Activated T-helper 17 cell treated with anti-CD3 and anti-CD28 coated beads, Interleukin-2, amount 50 U/mL, for 72 hours (primary cell): ENCODE results near the gene HNRNPAB. TPM values are rescaled to one million over a fixed set of nuclear protein-coding genes. Genes with fewer than 3 reads are reported as not detected.

ENCODE experiments used
- ATAC-seq: fragments of 150-1000 bp; cut with Tn5 transposase; replicated peaks from 2 replicates; pipeline ENCODE4 v1.10.0; 2021; ENCODE audit warnings: mild to moderate bottlenecking, moderate library complexity
- H3K27ac Mint-ChIP-seq: one replicate; pipeline ENCODE4 v1.8.0; 2022; ENCODE audit warnings: mixed read lengths
- H3K27me3 Mint-ChIP-seq: one replicate; pipeline ENCODE4 v1.8.0; 2022; ENCODE audit warnings: mixed read lengths
- H3K36me3 Mint-ChIP-seq: one replicate; pipeline ENCODE4 v1.8.0; 2022; ENCODE audit warnings: low read depth, mild to moderate bottlenecking, mixed read lengths
- H3K4me1 Mint-ChIP-seq: one replicate; pipeline ENCODE4 v1.8.0; 2022; ENCODE audit warnings: mixed read lengths
- H3K4me3 Mint-ChIP-seq: one replicate; pipeline ENCODE4 v1.8.0; 2022; ENCODE audit warnings: mild to moderate bottlenecking, mixed read lengths
- H3K9me3 Mint-ChIP-seq: one replicate; pipeline ENCODE4 v1.8.0; 2022; ENCODE audit warnings: mixed read lengths
- total RNA-seq, 2 donors: library from RNA; stranded (reverse); gene quantifications; one replicate each; pipeline ENCODE4 v1.2.3, GENCODE V29; 2022

HNRNPAB gene
- total RNA-seq, 2 donors from 2014 or later: 154 to 390 TPM

DNA sequence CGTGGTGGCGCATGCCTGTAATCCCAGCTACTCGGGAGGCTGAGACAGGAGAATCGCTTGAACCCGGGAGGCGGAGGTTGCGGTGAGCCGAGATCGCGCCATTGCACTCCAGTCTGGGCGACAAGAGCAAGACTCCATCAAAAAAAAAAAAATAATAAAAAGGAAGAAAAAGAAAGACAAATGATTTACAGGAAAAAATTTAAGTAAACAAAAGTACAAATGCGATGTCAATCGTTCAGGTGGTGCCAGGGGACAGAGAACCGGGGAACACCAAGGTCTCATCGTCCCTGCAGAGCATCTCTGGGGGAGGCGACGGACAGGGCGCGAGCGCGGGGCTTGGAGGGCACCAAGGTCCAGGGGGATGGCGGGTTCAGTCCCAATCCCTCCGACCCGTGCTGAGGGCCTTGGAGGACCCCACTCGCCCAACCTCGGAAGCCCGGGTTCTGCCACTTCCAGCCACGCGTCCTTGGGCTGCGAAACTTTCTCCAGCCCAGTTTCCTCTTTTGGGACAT, 607 bp upstream of the HNRNPAB start:
- Mint-ChIP-seq H3K27ac (peak overlapping the region; percentile 99), H3K9me3 (no peaks in the 10 kb centered on the region), H3K27me3 (no peaks in the 10 kb centered on the region), H3K36me3 (peaks cover 43% of the 10 kb centered on the region), H3K4me1 (peaks cover 28% of the 10 kb centered on the region), H3K4me3 (peak overlapping the region; percentile 94)
- ATAC-seq: peak; percentile 6

DNA sequence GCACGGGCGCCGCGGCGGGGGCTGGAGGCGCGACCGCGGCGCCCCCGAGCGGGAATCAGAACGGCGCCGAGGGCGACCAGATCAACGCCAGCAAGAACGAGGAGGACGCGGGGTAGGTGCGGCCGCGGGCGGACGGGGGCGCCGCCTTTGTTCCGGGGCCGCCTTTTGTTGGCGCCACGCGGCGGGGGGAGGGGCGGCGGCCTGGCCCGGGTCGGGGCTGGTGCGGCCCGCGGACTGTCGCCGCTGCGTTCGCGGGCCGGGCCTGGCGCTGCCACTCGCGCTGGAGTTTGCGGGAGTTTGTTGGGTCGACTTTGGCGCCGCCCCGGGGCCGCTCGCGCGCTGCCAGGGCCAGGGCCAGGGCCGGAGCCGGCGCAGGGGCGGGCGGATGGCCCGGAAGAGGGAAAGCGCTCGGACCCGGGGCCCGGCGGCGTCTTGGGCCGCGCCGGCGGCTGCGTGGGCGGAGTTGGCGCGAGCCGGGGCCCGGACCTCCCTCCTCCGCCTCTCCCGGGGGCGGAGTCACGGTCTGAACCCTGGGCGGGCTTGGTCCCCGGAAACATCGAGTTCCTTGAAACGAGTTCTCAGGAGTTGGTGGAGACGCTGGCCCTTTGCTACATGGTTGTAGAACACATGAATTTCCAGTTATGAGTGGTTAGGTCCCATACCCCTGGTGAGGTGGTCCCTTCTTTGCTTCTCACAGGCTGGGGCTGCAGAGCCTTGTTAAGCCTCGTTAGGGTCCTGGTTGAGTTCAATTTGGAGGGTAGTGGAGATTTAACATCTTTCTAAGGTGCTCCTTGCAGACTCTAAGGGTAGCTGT, 809 bp downstream of the HNRNPAB start:
- H3K9me3 Mint-ChIP-seq: no peaks in the 10 kb centered on the region
- H3K4me3 Mint-ChIP-seq: peak overlapping the region; percentile 92
- peak; percentile 55 for ATAC-seq
- H3K4me1 Mint-ChIP-seq: peaks cover 39% of the 10 kb centered on the region
- H3K27me3 Mint-ChIP-seq: no peaks in the 10 kb centered on the region
- H3K36me3 Mint-ChIP-seq: peaks cover 57% of the 10 kb centered on the region
- H3K27ac Mint-ChIP-seq: peak overlapping the region; percentile 92

DNA sequence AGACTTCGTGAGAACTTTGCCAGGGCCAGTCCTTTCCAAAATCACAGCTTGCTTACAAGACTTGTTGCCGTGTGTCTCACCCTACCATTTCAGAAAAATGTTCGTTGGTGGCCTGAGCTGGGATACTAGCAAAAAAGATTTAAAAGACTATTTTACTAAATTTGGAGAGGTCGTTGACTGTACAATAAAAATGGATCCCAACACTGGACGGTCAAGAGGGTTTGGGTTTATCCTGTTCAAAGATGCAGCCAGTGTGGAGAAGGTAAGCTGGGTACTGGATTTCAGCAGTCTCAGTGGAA, 1.4 kb downstream of the HNRNPAB start:
- ATAC-seq: no peak
- Mint-ChIP-seq H3K27ac (peak overlapping the region; percentile 92), H3K4me3 (peak overlapping the region; percentile 92), H3K36me3 (peaks cover 62% of the 10 kb centered on the region), H3K27me3 (no peaks in the 10 kb centered on the region), H3K4me1 (peaks cover 39% of the 10 kb centered on the region), H3K9me3 (no peaks in the 10 kb centered on the region)

DNA sequence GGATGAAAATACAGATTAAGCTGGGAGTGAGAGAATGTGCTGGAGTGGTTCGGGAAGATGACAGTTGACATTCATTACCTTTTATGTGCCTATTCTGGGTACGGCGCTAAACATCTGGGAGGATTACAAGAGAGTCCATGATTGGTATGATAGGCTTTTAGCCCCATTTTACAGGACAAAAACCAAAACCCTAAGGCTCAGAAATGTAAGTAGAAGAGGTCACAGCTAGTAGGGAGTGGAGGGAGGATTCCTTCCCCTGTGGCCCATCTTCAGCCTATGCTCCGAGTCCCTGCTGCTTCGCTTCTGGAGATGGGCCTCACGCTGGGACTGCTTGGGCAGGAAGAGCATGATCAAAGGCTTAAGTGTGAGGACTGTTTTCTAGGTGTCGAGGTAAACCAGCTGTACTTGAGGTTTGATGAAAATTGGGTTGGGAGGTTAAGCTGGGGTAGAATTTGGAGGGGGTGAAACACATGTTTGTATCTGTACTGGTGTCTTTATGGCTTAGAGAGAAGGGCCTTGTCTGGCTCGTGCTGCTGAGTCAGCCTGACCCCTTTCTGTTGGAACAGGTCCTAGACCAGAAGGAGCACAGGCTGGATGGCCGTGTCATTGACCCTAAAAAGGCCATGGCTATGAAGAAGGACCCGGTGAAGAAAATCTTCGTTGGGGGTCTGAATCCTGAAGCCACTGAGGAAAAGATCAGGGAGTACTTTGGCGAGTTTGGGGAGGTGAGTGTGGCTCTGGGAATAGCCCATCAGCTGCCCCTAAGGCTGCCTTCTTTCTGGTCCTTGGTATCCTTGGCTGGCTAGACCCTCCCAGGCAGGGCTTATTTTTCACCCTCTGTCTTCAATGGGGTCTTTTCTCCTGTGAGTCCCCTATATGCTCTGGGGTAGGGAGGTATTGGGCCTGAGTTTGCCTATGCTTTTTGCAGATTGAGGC, 2.1 kb downstream of the HNRNPAB start:
- Mint-ChIP-seq H3K36me3 (peaks cover 70% of the 10 kb centered on the region), H3K27ac (peak overlapping the region; percentile 92), H3K4me3 (peak overlapping the region; percentile 92), H3K4me1 (peaks cover 39% of the 10 kb centered on the region), H3K27me3 (no peaks in the 10 kb centered on the region), H3K9me3 (no peaks in the 10 kb centered on the region)
- ATAC-seq: no peak

DNA sequence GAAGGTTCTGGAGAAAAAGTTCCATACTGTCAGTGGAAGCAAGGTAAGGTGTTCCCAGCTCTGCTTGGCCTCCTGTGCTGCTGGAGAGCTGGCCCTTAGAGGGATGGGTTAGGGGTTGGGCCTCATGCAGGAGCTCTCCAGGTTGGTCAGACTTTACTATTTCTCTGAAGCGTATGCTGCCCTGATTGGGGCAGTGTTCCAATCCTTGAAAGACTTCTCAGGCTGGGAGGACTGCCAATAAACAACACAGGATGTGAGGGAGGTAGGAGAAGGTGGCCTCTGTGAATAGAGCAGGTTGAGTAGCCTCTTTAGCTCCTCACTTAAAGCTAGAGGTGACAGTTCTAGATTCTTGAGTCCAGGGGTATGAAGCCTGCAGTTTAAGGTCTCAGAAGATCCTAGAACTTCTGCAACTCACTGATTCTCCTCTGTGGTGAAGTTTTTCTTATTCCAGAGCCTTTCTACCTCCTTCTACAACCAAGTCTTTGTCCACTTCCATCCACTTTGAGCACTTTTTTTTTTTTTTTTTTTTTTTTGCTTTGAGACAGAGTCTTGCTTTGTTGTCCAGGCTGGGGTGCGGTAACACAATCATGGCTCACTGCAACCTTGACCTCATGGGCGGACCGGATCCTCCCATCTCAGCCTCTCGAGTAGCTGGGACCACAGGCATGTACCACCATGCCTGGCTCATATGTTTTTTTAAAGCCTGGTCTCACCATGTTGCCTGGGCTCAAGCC, 3.0 kb downstream of the HNRNPAB start:
- Mint-ChIP-seq H3K27me3 (no peaks in the 10 kb centered on the region), H3K4me1 (peaks cover 39% of the 10 kb centered on the region), H3K9me3 (no peaks in the 10 kb centered on the region), H3K36me3 (peaks cover 79% of the 10 kb centered on the region), H3K27ac (peak overlapping the region; percentile 92), H3K4me3 (peak overlapping the region; percentile 92)
- no peak for ATAC-seq

DNA sequence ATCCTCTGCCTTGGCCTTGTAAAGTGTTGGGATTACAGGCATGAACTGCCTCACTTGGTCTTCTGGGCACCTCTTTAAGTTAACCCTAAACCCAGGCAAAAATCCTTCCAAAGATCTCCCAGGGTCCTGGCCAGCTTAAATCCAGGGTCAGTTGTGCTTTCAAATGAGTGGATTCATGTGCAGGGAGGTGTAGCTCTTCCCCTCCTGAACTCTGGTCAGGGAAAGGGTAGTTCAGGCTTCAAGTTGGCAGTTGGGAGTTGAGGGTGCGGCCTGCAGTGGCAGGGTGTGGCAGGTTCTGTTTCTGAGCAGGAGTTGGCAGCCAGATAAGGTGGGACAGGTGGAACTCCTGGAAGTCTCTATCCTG, 3.6 kb downstream of the HNRNPAB start:
- Mint-ChIP-seq H3K27me3 (no peaks in the 10 kb centered on the region), H3K4me3 (peak overlapping the region; percentile 92), H3K27ac (peak overlapping the region; percentile 92), H3K4me1 (peaks cover 39% of the 10 kb centered on the region), H3K9me3 (no peaks in the 10 kb centered on the region), H3K36me3 (peaks cover 84% of the 10 kb centered on the region)
- ATAC-seq: no peak

DNA sequence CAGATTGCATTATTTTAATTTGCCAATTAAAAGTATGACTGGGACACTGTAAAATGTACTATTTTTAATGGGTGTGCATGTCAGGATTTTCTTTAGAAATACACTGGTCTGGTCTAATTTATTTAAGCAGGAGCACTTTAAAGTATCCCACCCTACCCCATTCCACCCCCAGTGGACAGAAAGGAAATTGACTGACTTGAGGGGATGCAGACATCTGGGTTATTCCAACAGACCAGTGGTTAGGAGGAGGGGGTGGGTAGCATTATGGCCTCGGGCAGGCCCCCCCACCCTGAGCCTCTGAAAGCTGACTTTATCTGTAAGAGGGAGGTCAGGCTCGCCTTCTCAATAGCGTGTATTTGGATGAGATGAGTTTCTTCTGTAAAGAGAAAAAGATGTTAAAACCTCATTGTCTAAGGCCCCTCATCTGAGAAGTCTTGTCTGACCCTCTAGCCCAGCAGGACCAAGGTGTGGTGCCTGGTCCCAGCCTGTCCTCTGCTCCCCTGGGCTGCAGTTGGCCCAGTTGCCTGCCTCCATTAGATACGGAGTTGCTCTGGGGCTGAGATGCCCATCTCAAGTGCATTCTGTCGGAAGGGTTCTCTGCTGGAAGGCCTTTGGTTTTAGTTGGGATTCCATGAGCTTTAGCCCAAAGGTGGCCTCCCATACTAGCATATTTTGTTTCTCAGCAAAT, 4.4 kb downstream of the HNRNPAB start:
- peak overlapping the region; percentile 92 for H3K27ac Mint-ChIP-seq
- ATAC-seq: no peak
- H3K9me3 Mint-ChIP-seq: no peaks in the 10 kb centered on the region
- H3K4me1 Mint-ChIP-seq: peaks cover 41% of the 10 kb centered on the region
- H3K4me3 Mint-ChIP-seq: peak overlapping the region; percentile 18
- peaks cover 92% of the 10 kb centered on the region for H3K36me3 Mint-ChIP-seq
- no peaks in the 10 kb centered on the region for H3K27me3 Mint-ChIP-seq

DNA sequence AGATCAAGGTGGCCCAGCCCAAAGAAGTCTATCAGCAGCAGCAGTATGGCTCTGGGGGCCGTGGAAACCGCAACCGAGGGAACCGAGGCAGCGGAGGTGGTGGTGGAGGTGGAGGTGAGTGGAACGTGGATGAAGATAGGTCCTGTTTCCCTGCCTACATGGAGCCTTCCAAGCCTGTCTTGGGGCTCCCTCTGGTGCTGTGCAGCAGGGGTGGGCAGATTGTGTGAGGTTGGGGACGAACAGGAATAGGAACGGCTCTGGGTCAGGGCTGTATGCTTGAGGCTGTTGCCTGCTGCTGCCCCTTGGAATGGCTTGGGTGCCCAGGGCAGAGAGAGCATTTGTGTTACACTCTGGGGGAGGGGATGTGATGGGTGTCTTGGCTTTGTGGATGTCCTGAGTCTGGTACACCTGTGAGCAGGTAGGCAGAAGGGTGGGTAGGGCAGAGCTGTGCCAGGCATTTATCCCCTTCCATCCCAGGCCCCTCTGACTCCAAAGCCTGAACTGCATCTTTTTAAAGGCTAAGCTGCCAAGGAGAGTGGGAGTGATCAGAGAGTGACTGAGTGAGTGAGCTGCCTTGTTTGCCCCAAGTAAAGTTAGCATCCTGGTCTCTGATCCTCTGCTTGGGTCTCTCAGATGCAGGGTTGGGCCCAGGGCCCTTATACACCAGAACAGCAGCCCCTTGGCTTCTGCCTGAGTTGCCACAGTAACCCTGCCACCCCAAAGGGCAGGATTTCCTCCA, 5.2 kb downstream of the HNRNPAB start:
- Mint-ChIP-seq H3K27ac (peak overlapping the region; percentile 39), H3K36me3 (peaks cover 95% of the 10 kb centered on the region), H3K4me1 (peaks cover 40% of the 10 kb centered on the region), H3K4me3 (peak overlapping the region; percentile 18), H3K9me3 (no peaks in the 10 kb centered on the region), H3K27me3 (no peaks in the 10 kb centered on the region)
- no peak for ATAC-seq

DNA sequence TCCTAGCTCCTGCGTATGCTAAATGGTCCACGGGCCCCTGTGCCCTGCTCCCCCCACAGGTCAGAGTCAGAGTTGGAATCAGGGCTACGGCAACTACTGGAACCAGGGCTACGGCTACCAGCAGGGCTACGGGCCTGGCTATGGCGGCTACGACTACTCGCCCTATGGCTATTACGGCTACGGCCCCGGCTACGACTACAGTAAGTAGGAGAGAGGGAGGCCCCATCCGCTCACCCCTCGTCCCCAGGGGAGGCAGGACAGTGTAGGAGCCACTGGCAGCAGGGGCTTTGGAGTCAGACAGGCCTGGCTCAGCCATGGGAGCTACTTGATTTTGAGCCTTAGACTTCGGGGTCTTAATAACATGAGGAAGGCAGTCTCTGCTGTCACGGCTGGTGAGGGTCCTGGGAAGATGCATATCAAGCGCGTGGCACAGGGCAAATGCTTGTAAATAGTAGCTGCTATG, 5.8 kb downstream of the HNRNPAB start:
- H3K9me3 Mint-ChIP-seq: no peaks in the 10 kb centered on the region
- peaks cover 99% of the 10 kb centered on the region for H3K36me3 Mint-ChIP-seq
- no peak overlapping the region for H3K4me3 Mint-ChIP-seq
- H3K27ac Mint-ChIP-seq: peak overlapping the region; percentile 39
- ATAC-seq: no peak
- peaks cover 40% of the 10 kb centered on the region for H3K4me1 Mint-ChIP-seq
- H3K27me3 Mint-ChIP-seq: no peaks in the 10 kb centered on the region

DNA sequence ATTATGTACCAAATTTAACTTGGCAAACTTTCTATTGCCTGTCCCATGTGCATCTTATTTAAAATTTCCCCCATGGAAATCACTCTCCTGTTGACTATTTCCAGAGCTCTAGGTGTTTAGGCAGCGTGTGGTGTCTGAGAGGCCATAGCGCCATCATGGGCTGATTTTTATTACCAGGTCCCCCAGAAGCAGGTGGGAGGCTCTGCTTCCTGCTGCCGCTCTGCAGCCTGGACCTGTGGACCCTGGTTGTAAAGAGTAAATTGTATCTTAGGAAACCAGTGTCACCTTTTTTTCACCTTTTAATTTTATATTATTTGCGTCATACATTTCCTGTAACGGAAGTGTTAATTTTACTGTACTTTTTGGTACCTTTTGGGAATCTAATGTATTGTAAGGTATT, 6.4 kb downstream of the HNRNPAB start:
- Mint-ChIP-seq H3K36me3 (peaks cover 100% of the 10 kb centered on the region), H3K4me1 (peaks cover 40% of the 10 kb centered on the region), H3K9me3 (no peaks in the 10 kb centered on the region), H3K4me3 (no peak overlapping the region), H3K27ac (peak overlapping the region; percentile 85), H3K27me3 (no peaks in the 10 kb centered on the region)
- no peak for ATAC-seq

DNA sequence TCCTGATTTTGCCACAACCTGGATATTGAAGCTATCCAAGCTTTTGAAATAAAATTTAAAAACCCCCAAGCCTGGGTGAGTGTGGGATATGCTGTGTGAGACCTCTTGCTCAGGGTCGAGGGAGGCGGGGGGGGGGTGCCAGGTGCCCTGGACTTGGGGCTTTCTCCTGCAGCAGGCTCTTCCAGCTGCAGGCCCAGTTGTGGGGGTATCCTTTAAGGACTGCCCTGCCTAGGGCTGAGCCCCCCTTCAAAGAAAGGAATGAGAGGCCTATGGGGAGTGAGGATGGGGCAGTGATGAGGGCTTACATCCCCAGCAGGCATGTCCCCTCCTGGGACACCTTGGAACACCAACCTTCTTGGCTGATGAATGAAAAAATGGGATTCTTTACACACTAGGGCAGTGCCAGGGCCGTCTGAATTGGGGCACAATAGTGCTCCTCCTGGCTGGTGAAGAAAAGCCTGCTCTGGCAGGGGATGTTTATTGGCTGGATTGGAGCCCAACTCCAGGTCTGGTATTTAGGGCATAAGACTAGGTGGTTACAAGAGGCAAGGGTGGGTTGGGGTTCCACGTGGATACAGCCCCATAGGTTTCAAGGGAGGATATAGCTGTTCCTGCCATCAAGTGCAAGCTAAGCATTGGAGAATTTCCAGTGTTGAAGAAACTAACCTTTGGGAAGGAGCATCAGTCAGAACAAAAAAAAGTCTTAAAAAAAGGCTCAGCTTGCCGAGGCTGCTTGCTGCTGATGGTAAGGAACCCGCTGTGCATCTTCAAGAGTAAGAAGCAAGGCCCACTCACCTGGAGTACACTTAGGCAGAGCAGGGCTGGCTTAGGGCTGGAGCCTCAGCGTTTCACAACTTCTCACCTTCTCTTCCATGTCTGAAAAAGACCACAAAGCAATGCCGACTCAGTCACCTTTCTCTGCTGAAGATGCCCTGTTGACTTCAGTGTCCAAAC, 7.0 kb downstream of the HNRNPAB start:
- H3K4me3 Mint-ChIP-seq: no peak overlapping the region
- no peaks in the 10 kb centered on the region for H3K27me3 Mint-ChIP-seq
- peak overlapping the region; percentile 85 for H3K27ac Mint-ChIP-seq
- no peak for ATAC-seq
- H3K4me1 Mint-ChIP-seq: peaks cover 33% of the 10 kb centered on the region
- H3K9me3 Mint-ChIP-seq: no peaks in the 10 kb centered on the region
- peaks cover 100% of the 10 kb centered on the region for H3K36me3 Mint-ChIP-seq

DNA sequence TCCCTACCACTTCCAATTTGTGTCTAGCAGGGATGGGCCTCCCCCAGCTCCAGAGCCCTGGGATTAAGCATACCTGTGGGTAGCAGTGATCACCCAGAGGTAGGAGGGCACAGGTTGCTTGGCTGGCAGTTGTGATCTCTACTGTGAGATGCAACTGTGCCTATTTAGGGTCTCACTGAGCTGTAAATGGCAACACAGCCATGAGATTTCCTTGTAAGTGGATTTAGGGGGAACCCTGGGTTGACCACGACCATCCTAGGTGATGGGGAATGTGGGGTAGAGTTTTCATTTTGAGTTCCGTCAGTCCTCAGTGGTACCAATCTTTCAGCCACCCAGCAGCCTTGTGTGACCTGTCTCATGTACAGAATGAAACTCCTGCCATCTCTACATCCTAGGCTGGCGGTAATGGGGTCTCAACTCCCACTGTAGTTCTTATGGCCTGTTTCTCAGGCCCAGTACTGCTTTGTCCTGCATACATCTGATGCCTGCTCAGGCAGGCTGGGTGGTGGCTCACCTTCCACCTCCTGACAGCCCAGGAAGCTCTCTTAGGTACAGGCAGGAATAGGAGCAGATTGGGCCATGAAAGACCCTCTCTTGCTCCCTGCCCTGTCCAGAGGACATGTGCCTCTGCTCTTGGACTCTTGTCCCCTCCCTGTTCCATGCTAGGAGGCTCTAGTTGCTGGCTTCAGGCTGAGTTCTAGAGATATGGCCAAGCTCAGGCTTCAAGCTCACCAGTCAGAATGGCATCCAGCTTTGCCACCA, 8.1 kb downstream of the HNRNPAB start:
- Mint-ChIP-seq H3K27me3 (no peaks in the 10 kb centered on the region), H3K4me1 (peaks cover 24% of the 10 kb centered on the region), H3K4me3 (no peak overlapping the region), H3K27ac (peak overlapping the region; percentile 85), H3K9me3 (no peaks in the 10 kb centered on the region), H3K36me3 (peaks cover 100% of the 10 kb centered on the region)
- ATAC-seq: no peak
